NCI-H226 (cell line): ENCODE results near the gene MXD1.
"Not testable (repeated sequence)": the region's sequence is repeated elsewhere in the genome, so short reads cannot be mapped to it uniquely, and the experiment has no call there.

ENCODE experiments used
- DNase-seq: peaks from one replicate; pipeline ENCODE4 v3.0.0-alpha.2; 2015

The MXD1 gene

GRCh38 chr2:69914950-69915945, at the start of gene MXD1:
Gene MXD1 (plus strand): TSS chr2:69915109. CDS start chr2:69915331, 222 bp downstream.
- DNase-seq: no peak

GRCh38 chr2:69888451-69888850, 26.5 kb upstream of the MXD1 start:
- DNase-seq: no peak

GRCh38 chr2:69889302-69889701, 25.6 kb upstream of the MXD1 start:
- DNase-seq: no peak

GRCh38 chr2:69890881-69891280, 24.0 kb upstream of the MXD1 start:
- no peak for DNase-seq

GRCh38 chr2:69892838-69893424, 22.0 kb upstream of the MXD1 start:
- DNase-seq: not testable (repeated sequence)

- DNase-seq: peak; percentile 60
These were observed 21.0 kb upstream of the MXD1 start, which contains the start of gene SNRNP27 for GRCh38 chr2:69893684-69894551. Gene SNRNP27 (plus strand): TSS chr2:69893956. CDS start chr2:69893985, 29 bp downstream.

- not testable (repeated sequence) for DNase-seq
These were observed 20.2 kb upstream of the MXD1 start for GRCh38 chr2:69894737-69895136.

- DNase-seq: no peak
These were observed 12.5 kb upstream of the MXD1 start for GRCh38 chr2:69902213-69902922.

- no peak for DNase-seq
These were observed 7.7 kb upstream of the MXD1 start for GRCh38 chr2:69907216-69907615.

GRCh38 chr2:69911985-69912563, 2.8 kb upstream of the MXD1 start:
- no peak for DNase-seq

GRCh38 chr2:69914164-69914949, 552 bp upstream of the MXD1 start:
- DNase-seq: peak; percentile 100

GRCh38 chr2:69916106-69916505, 1.2 kb downstream of the MXD1 start:
- DNase-seq: no peak

GRCh38 chr2:69917852-69918251, 2.9 kb downstream of the MXD1 start:
- DNase-seq: peak; percentile 80

- DNase-seq: no peak
These were observed 3.5 kb downstream of the MXD1 start for GRCh38 chr2:69918401-69918800.

GRCh38 chr2:69923116-69923515, 8.2 kb downstream of the MXD1 start:
- no peak for DNase-seq

GRCh38 chr2:69926849-69927515, 12.1 kb downstream of the MXD1 start:
- DNase-seq: no peak

- DNase-seq: no peak
These were observed 17.1 kb downstream of the MXD1 start for GRCh38 chr2:69931832-69932595.

- DNase-seq: no peak
These were observed 17.6 kb downstream of the MXD1 start for GRCh38 chr2:69932596-69932922.

GRCh38 chr2:69933254-69933828, 18.4 kb downstream of the MXD1 start:
- no peak for DNase-seq
